Tibial nerve (tissue), 4 donors: Measurements from ENCODE around the gene KRT23. TPM values are rescaled to one million over a fixed set of nuclear protein-coding genes. Genes with fewer than 3 reads are reported as not detected.

Experiments
- DNase-seq, 2 donors: peaks; one replicate each; pipeline ENCODE4 v3.0.0-alpha.2; 2019; ENCODE audit warnings: low spot score in 2 of 2
- H3K27ac ChIP-seq, 4 donors: fragments of 200-600 bp; sonication (generic) in 3 of 4; one replicate each; pipeline ENCODE4 v1.5.1; 2017 to 2019; ENCODE audit warnings: mild to moderate bottlenecking in 1 of 4
- H3K27me3 ChIP-seq, 2 donors: fragments of 200-600 bp; sonication (generic) in 1 of 2; one replicate each; pipeline versions ENCODE4 v1.5.1 to v1.6.0; 2017 to 2019
- H3K36me3 ChIP-seq, 3 donors: fragments of 200-600 bp; sonication (generic); one replicate each; pipeline ENCODE4 v1.5.1; 2018 to 2019
- H3K4me1 ChIP-seq, 4 donors: fragments of 200-600 bp; sonication (generic) in 3 of 4; one replicate each; pipeline ENCODE4 v1.5.1; 2017 to 2019
- H3K4me3 ChIP-seq, 4 donors: fragments of 200-600 bp; sonication (generic) in 3 of 4; one replicate each; pipeline ENCODE4 v1.5.1; 2017 to 2019; ENCODE audit warnings: mild to moderate bottlenecking in 1 of 4, moderate library complexity in 1 of 4
- H3K9me3 ChIP-seq, 4 donors: fragments of 200-600 bp; sonication (generic) in 3 of 4; one replicate each; pipeline ENCODE4 v1.5.1; 2017 to 2019
- EP300 ChIP-seq, 2 donors: sonication (generic); formaldehyde crosslinking; IDR thresholded peaks; one replicate each; pipeline ENCODE4 v1.6.1; 2017; ENCODE audit warnings: antibody characterized with exemption in 2 of 2, mild to moderate bottlenecking in 1 of 2
- POLR2A ChIP-seq, 2 donors: fragments of 450-650 bp; IDR thresholded peaks; one replicate each; pipeline ENCODE4 v1.6.1; 2017; ENCODE audit warnings: antibody characterized with exemption in 2 of 2, mild to moderate bottlenecking in 2 of 2, moderate library complexity in 2 of 2
- WGBS, 2 donors: methylation state at CpG; one replicate each; pipeline ENCODE4 v1.1.5; 2018; 5-methylcytosine and 5-hydroxymethylcytosine counted together
- total RNA-seq, 4 donors: library from RNA; depleted of rRNA; stranded (reverse); fragments of >200 nt; gene quantifications; one replicate each; pipeline ENCODE4 v1.1.0, GENCODE V29; 2016
- TF ChIP-seq, protein P1 (sequence below), 5 experiments: fragments of 200-600 bp in 3 of 5; fragments of 450-650 bp in 2 of 5; sonication (generic) in 3 of 5; IDR thresholded peaks; one replicate each; pipeline ENCODE4 v1.5.1; 2016 to 2019; ENCODE audit warnings: antibody characterized with exemption in 5 of 5, mild to moderate bottlenecking in 3 of 5, moderate library complexity in 2 of 5

Gene KRT23
- total RNA-seq, 4 donors from 2014 or later: not detected

DNA sequence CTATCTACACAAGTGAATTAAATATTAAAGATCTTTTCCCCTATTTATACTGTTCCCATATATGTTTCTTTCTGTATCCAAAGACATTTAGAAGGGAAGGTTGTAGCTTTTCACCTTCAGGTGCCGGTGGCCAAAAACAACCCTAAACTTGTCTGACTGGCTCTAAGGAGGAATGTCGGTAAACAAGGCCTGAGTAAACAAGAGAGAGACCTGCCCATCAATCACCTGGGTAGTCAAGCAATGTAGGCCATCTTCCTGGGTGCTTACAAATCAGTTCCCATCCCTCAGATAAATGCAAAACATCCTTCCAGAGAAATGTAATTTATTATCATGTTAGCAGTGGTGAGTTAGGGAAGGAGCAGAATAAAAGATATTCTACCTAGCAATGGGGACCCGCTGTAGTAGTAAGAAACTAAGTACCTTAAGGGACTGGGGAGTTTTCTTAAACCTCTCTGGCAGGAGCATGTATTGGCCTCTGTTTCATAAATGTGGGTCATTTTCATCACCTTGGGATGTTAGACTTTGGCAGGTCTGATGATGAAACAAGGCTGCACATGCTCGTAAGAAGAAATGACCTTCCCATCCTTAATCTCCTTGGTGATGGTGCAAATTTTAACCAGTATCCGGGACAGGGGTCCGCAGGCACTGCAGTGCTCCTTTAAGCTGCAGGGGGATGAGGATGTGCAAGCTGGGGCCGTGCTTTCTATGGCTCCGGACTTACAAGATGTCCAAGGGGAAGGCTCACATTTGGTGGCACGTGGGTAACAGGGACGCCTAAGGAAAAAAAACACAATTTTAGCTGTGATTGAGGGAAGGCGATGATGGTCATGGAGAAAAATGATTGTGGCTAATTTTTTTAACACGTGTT, 20.9 kb upstream of the KRT23 start:
- H3K4me1 ChIP-seq: no peaks in the 10 kb centered on the region
- H3K9me3 ChIP-seq: no peaks in the 10 kb centered on the region
- H3K27me3 ChIP-seq: no peaks in the 10 kb centered on the region
- H3K4me3 ChIP-seq: no peak overlapping the region
- DNase-seq: no peak
- H3K36me3 ChIP-seq: no peaks in the 10 kb centered on the region
- no peak overlapping the region for H3K27ac ChIP-seq
- TF ChIP-seq, protein P1, sequence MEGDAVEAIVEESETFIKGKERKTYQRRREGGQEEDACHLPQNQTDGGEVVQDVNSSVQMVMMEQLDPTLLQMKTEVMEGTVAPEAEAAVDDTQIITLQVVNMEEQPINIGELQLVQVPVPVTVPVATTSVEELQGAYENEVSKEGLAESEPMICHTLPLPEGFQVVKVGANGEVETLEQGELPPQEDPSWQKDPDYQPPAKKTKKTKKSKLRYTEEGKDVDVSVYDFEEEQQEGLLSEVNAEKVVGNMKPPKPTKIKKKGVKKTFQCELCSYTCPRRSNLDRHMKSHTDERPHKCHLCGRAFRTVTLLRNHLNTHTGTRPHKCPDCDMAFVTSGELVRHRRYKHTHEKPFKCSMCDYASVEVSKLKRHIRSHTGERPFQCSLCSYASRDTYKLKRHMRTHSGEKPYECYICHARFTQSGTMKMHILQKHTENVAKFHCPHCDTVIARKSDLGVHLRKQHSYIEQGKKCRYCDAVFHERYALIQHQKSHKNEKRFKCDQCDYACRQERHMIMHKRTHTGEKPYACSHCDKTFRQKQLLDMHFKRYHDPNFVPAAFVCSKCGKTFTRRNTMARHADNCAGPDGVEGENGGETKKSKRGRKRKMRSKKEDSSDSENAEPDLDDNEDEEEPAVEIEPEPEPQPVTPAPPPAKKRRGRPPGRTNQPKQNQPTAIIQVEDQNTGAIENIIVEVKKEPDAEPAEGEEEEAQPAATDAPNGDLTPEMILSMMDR (IDR thresholded peaks at IDR 0.05): no peak
- TF ChIP-seq EP300 (IDR thresholded peaks at IDR 0.05): no peak
- no peak for TF ChIP-seq POLR2A (IDR thresholded peaks at IDR 0.05)
- WGBS, 2 donors: 85 to 86% methylated on average over 12 of the region's 12 CpGs

DNA sequence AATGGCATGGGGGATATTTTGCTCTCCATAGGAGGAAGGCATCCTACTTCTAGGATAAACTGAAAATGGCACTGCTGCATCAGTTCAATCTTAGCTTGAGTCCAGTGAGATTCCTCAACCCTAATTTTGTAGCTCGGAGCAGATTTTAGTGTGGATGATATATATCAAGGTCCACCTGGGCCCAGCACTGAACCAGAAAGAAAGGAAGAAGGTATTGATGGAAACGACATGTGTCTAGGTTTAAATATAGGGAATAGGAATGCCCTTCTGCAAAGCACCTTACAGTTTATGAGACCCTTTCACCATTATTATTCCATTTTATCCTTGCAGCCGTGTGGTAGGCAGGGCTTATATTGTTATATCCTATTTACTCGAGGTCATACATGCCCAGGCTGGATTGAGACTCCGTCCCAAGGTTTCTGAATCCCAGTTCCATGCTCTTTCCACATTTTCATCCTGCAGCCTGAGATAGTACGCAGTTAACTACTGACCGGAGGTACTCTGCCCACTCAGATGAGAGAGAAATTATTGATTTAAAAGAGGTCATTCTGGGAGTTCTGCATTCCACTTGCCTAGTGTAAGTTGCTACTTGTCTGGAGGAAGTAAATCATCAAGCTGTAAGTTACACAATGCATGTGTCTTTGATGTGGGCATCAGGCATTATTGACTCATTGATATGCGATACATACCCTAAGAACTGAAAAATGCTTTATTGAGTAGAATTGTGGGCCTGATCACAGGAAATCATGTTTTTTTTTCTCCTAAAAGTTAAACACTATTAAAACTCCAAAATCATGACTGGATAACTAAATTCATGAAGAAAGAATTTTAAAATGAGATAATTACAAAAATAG, 19.2 kb upstream of the KRT23 start:
- WGBS, 2 donors: 60 to 62% methylated on average over 8 of the region's 8 CpGs
- no peaks in the 10 kb centered on the region for H3K4me1 ChIP-seq
- H3K27me3 ChIP-seq: no peaks in the 10 kb centered on the region
- DNase-seq: no peak
- H3K4me3 ChIP-seq: no peak overlapping the region
- no peaks in the 10 kb centered on the region for H3K36me3 ChIP-seq
- no peak for TF ChIP-seq POLR2A (IDR thresholded peaks at IDR 0.05)
- no peak for TF ChIP-seq EP300 (IDR thresholded peaks at IDR 0.05)
- TF ChIP-seq, protein P1 (IDR thresholded peaks at IDR 0.05): no peak
- no peaks in the 10 kb centered on the region for H3K9me3 ChIP-seq
- H3K27ac ChIP-seq: no peak overlapping the region

DNA sequence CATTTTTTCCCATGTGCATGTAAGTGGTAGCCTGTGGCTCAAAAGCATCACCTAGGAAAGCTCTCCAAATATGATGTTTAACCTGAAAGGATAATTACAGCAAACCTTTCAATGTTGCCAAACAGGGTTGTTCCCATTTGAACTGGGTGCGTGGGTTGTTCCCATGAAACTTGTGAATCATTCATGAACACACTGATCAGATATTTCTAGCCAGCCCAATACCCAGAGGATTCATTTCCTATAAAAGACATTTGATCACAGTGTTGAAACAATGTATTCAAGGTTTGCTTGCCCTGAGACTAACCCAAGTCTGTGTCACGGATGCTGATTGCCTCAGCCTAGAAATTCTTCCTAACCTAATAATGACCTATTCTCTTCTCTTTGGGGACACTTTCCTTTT, 16.4 kb upstream of the KRT23 start:
- Histone ChIP-seq H3K36me3 (no peaks in the 10 kb centered on the region), H3K27me3 (no peaks in the 10 kb centered on the region), H3K9me3 (no peaks in the 10 kb centered on the region), H3K4me3 (no peak overlapping the region), H3K4me1 (peaks cover 0 to 11% (median 0%) of the 10 kb centered on the region in 4 donors), H3K27ac (no peak overlapping the region)
- TF ChIP-seq EP300 (IDR thresholded peaks at IDR 0.05): no peak
- TF ChIP-seq POLR2A (IDR thresholded peaks at IDR 0.05): no peak
- TF ChIP-seq, protein P1 (IDR thresholded peaks at IDR 0.05): no peak
- no peak for DNase-seq
- 59 to 77% methylated on average over 2 of the region's 2 CpGs for WGBS, 2 donors

DNA sequence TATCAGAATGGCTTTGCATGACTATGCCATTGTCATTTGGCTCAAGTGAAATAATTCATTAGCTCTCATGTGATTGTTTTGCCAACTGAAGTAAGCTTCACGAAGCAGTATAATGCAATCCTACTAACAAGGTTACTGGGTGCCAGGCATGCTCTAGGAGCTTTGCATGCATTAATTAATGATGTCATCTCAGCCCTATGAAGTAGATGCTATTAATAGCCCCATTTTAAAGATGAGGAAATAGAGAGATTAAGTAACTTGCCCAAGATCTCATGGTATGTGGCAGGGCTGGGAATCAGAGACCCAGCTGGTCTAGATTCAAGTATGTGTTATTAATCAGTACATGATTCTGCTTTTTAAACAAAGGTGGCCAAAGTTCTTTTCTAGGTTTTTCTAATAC, 15.2 kb upstream of the KRT23 start:
- DNase-seq: no peak
- Histone ChIP-seq H3K27me3 (no peaks in the 10 kb centered on the region), H3K4me1 (peaks cover 0 to 11% (median 0%) of the 10 kb centered on the region in 4 donors), H3K9me3 (no peaks in the 10 kb centered on the region), H3K27ac (no peak overlapping the region), H3K36me3 (no peaks in the 10 kb centered on the region), H3K4me3 (no peak overlapping the region)
- 32 to 49% methylated on average over 1 of the region's 1 CpG for WGBS, 2 donors
- TF ChIP-seq EP300 (IDR thresholded peaks at IDR 0.05) (no peak), POLR2A (IDR thresholded peaks at IDR 0.05) (no peak)
- TF ChIP-seq, protein P1 (IDR thresholded peaks at IDR 0.05): no peak

DNA sequence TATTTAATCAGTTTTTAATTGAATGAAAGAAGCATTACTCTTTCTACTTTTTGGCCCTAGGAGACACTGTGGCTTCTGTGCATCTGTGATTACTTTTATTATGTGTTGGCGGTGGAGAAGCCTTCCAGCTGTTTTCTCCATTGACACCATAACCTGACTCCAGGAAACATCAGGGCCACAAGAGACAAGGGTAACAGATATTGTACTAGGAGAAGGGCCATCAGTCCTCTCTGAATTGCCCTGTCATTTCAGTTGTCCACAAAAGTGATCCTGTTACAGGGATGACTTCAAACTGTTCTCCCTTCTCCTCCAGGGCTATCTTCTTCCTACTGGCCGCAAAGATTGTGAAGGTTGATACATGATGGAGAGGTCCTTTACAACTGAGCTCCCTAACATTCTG, 14.7 kb upstream of the KRT23 start:
- H3K4me1 ChIP-seq: peaks cover 0 to 11% (median 0%) of the 10 kb centered on the region in 4 donors
- H3K9me3 ChIP-seq: no peaks in the 10 kb centered on the region
- H3K4me3 ChIP-seq: no peak overlapping the region
- H3K27ac ChIP-seq: no peak overlapping the region
- DNase-seq: no peak
- no peaks in the 10 kb centered on the region for H3K27me3 ChIP-seq
- WGBS, 2 donors: 73 to 86% methylated on average over 2 of the region's 2 CpGs
- H3K36me3 ChIP-seq: no peaks in the 10 kb centered on the region
- TF ChIP-seq EP300 (IDR thresholded peaks at IDR 0.05): no peak
- no peak for TF ChIP-seq POLR2A (IDR thresholded peaks at IDR 0.05)
- TF ChIP-seq, protein P1 (IDR thresholded peaks at IDR 0.05): no peak
